ENCODE measurements around the gene HAGH.

The HAGH gene

DNA sequence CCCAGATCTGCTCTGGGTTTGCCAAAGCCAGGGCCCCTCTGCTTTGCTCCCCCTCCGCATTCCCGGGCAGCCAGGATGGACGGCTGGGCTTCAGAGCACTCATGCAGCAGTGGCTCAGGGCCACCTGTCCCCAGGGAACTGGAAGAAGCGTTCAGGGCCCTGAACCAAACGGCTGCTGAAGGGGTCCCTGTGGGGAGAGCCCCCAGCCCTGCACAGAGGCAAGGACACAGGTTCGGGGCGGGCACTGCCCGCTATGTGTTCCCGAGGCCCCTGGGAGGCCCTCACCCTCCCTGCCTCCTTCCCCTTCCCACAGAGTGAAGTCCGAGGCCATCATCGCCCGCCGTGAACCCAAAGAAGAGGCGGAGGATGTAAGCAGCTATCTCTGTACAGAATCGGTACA is 65.7 kb downstream of the HAGH start:
- no peak overlapping the region for H3K4me3 ChIP-seq (ENCODE audit: low read depth, low read length)
- TF ChIP-seq, protein P1, sequence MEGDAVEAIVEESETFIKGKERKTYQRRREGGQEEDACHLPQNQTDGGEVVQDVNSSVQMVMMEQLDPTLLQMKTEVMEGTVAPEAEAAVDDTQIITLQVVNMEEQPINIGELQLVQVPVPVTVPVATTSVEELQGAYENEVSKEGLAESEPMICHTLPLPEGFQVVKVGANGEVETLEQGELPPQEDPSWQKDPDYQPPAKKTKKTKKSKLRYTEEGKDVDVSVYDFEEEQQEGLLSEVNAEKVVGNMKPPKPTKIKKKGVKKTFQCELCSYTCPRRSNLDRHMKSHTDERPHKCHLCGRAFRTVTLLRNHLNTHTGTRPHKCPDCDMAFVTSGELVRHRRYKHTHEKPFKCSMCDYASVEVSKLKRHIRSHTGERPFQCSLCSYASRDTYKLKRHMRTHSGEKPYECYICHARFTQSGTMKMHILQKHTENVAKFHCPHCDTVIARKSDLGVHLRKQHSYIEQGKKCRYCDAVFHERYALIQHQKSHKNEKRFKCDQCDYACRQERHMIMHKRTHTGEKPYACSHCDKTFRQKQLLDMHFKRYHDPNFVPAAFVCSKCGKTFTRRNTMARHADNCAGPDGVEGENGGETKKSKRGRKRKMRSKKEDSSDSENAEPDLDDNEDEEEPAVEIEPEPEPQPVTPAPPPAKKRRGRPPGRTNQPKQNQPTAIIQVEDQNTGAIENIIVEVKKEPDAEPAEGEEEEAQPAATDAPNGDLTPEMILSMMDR (IDR thresholded peaks at IDR 0.05; ENCODE audit: borderline replicate concordance, insufficient read depth, low read depth, low read length) = no peak

DNA sequence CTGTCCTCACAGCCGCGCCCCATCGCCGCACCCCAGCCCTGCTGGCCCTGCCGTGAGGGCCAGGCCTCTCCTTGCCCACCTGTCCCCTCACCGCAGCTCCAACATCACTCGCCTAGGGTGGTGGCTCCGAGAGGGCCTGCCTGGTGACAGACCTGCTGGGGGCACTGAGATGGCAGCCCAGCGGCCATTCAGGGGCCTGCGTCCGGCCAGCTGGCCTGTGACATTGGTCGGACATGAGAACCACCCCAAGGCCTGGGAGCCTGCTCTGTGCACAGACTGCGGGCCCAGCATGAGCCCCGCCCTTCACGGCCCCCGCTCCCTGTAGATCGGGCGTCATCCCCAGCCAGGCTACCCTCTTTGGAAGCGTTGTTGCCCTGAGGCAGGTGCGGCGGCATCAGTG is 67.1 kb downstream of the HAGH start:
- no peak overlapping the region for H3K4me3 ChIP-seq (ENCODE audit: low read depth, low read length)
- TF ChIP-seq, protein P1 (IDR thresholded peaks at IDR 0.05; ENCODE audit: borderline replicate concordance, insufficient read depth, low read depth, low read length) = no peak

DNA sequence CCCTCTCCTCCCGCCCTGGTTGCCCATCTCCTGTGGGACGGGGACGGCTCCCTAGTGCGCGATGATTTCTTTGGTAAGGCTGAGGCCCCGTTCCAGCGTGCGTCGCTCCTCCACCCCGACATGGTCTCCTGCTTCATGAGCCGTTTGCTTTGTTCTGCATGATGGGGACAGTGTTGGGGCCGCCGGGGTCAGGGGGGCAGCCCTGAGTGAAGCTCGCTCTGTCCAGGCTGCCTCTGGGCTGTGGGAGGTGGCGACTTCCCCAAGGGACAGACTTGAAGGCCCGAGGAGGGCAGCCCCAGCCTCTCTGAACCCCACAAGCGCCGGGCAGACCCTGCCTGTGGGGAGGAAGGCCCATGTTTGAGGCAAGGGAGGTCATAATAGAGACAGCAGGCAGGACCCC is 67.7 kb downstream of the HAGH start:
- TF ChIP-seq, protein P1 (IDR thresholded peaks at IDR 0.05; ENCODE audit: borderline replicate concordance, insufficient read depth, low read depth, low read length) = no peak
- H3K4me3 ChIP-seq (ENCODE audit: low read depth, low read length) = no peak overlapping the region

DNA sequence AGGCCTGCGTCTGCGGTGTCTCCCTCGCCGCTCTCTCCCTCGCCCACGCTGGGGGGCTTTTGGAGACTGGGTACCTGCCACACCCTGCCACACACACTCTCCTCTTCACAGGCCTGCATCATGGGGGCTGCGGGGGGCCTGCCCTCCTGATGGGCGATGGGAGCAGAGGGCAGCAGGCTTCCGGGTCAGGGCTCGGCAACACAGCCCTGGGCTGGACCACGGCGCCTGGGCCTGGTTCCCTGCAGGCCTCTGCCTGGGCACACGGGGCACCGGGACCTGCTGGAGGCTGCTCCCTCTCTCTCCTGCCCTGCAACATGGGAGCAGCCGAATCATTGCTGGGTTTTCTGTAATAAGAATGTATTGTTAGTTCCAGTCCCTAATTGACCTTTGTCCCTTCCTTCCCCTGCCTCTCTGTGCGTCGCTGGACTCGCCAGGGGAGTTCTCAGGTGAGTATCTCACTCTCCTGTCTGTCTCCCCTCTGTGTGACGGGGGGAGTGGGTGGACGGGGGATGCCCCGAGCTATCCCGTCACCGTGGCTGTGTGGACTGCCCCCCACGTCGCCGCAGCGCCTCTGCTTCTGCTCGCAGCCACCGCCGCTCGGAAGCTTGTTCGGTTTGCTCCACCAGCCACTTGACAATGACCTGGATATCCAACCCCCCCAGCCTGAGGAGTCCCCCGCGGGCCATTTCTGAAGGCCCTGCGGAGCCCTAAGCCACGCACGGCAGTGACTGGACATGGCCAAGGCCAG is 68.7 kb downstream of the HAGH start:
- no peak overlapping the region for H3K4me3 ChIP-seq (ENCODE audit: low read depth, low read length)
- TF ChIP-seq, protein P1 (IDR thresholded peaks at IDR 0.05; ENCODE audit: borderline replicate concordance, insufficient read depth, low read depth, low read length) = no peak

Data from GM12875 (cell line).